PC-9 (cell line): Measurements from ENCODE around the gene GPR160. TPM values are rescaled to one million over a fixed set of nuclear protein-coding genes. Genes with fewer than 3 reads are reported as not detected.

Source experiments
- BruUV-seq: library from RNA; stranded (reverse); fragments of 400-500 nt; replicated peaks from 2 replicates; lab custom pipeline; 2021; lab: Mats Ljungman, UMichigan
- CTCF ChIA-PET: fragments of 300-600 bp; sonication (Branson Sonifier 250); formaldehyde crosslinking; loops from one replicate; lab custom pipeline; 2022; ENCODE audit warnings: antibody characterized with exemption; lab: Charles Lee
- POLR2A ChIA-PET: fragments of 300-600 bp; sonication (Branson Sonifier 250); formaldehyde crosslinking; loops from one replicate; lab custom pipeline; 2022; ENCODE audit warnings: antibody characterized with exemption; ENCODE audit not compliant: unreplicated experiment; lab: Charles Lee
- DNase-seq, 2 experiments: peaks; one replicate each; pipeline versions ENCODE4 v3.0.0 to v3.0.0-alpha.2; 2015 to 2022; ENCODE audit warnings: mixed read lengths in 1 of 2
- H2AFZ ChIP-seq: fragments of 200-600 bp; sonication (generic); 2 replicates; pipeline ENCODE4 v1.8.1; 2017; ENCODE audit warnings: antibody characterized with exemption
- H3F3A ChIP-seq: fragments of 200-600 bp; sonication (generic); 2 replicates; pipeline ENCODE4 v1.8.1; 2017; ENCODE audit warnings: antibody characterized with exemption, mild to moderate bottlenecking, low read depth; ENCODE audit not compliant: insufficient read depth
- H3K27ac ChIP-seq: fragments of 200-600 bp; sonication (generic); 2 replicates; pipeline ENCODE4 v1.6.1; 2016; ENCODE audit warnings: mixed run types
- H3K27me3 ChIP-seq: fragments of 200-600 bp; sonication (generic); 2 replicates; pipeline ENCODE4 v1.6.1; 2016; ENCODE audit warnings: low read depth, mixed run types; ENCODE audit not compliant: insufficient read depth
- H3K36me3 ChIP-seq: fragments of 200-600 bp; sonication (generic); 2 replicates; pipeline ENCODE4 v1.6.1; 2016; ENCODE audit warnings: low read depth, mixed run types
- H3K4me1 ChIP-seq: fragments of 200-600 bp; sonication (generic); replicated peaks from 2 replicates; pipeline ENCODE4 v1.6.1; 2016; ENCODE audit warnings: mixed run types; ENCODE audit not compliant: insufficient read depth
- H3K4me2 ChIP-seq: fragments of 200-600 bp; sonication (generic); 2 replicates; pipeline ENCODE4 v1.6.1; 2017; ENCODE audit warnings: mixed run types
- H3K4me3 ChIP-seq: fragments of 200-600 bp; sonication (generic); 2 replicates; pipeline ENCODE4 v1.6.1; 2016; ENCODE audit warnings: mixed run types
- H3K79me2 ChIP-seq: fragments of 200-600 bp; sonication (generic); 2 replicates; pipeline ENCODE4 v1.6.1; 2017; ENCODE audit warnings: low read depth, mixed run types
- H3K9me2 ChIP-seq: fragments of 200-600 bp; sonication (generic); 2 replicates; pipeline ENCODE4 v1.8.1; 2017; ENCODE audit warnings: mild to moderate bottlenecking; ENCODE audit not compliant: insufficient read depth
- H3K9me3 ChIP-seq: fragments of 200-600 bp; sonication (generic); 2 replicates; pipeline ENCODE4 v1.8.1; 2016; ENCODE audit warnings: low read depth; ENCODE audit not compliant: insufficient read depth
- H4K20me1 ChIP-seq: fragments of 200-600 bp; sonication (generic); 2 replicates; pipeline ENCODE4 v1.8.1; 2017; ENCODE audit not compliant: insufficient read depth
- CTCF ChIP-seq: fragments of 200-600 bp; sonication (generic); conservative IDR thresholded peaks from 2 replicates; pipeline ENCODE4 v1.6.1; 2017; ENCODE audit warnings: mixed run types, antibody characterized with exemption, mild to moderate bottlenecking, moderate library complexity
- EZH2 ChIP-seq: fragments of 200-600 bp; sonication (generic); IDR thresholded peaks from 2 replicates; pipeline ENCODE4 v1.8.0; 2017; ENCODE audit warnings: antibody characterized with exemption, low read depth
- intact Hi-C: fragments of 100-400 bp; cut with micrococcal nuclease; formaldehyde crosslinking; loops from one replicate; pipeline ENCODE4 v1.10.0; 2022; ENCODE audit not compliant: unreplicated experiment
- total RNA-seq: library from RNA; stranded (reverse); gene quantifications from 2 replicates; pipeline ENCODE4 v1.2.3, GENCODE V29; 2021

GPR160 gene
- total RNA-seq, 1 experiment from 2014 or later: 12.6 TPM

GRCh38 chr3:170003881-170004356 lies 33.9 kb upstream of the GPR160 start:
- CTCF ChIA-PET: no interaction called here
- H3K36me3 ChIP-seq: no peaks in the 10 kb centered on the region
- no peak overlapping the region for H3K27ac ChIP-seq
- no peaks in the 10 kb centered on the region for H3K27me3 ChIP-seq
- no peaks in the 10 kb centered on the region for H4K20me1 ChIP-seq
- no peak overlapping the region for H3K4me3 ChIP-seq
- H2AFZ ChIP-seq: no peak overlapping the region
- no peaks in the 10 kb centered on the region for H3K79me2 ChIP-seq
- DNase-seq: no peak
- no peaks in the 10 kb centered on the region for H3K9me3 ChIP-seq
- BruUV-seq: no TSS peak
- no peak overlapping the region for H3K4me2 ChIP-seq
- intact Hi-C loops: no loop called here
- 0 out of 2 replicates have a peak, but pooled peaks cover under 1% of the 10 kb centered on the region for H3K4me1 ChIP-seq
- H3F3A ChIP-seq: no peaks in the 10 kb centered on the region
- H3K9me2 ChIP-seq: no peaks in the 10 kb centered on the region
- TF ChIP-seq EZH2 (no peak), CTCF (no peak)
- POLR2A ChIA-PET: no interaction called here

- DNase-seq: no peak
- no peak for TF ChIP-seq EZH2
- Histone ChIP-seq H3K4me2 (no peak overlapping the region), H3K4me3 (no peak overlapping the region), H3K36me3 (no peaks in the 10 kb centered on the region), H3K27me3 (no peaks in the 10 kb centered on the region), H3K4me1 (no peaks in the 10 kb centered on the region), H3F3A (no peaks in the 10 kb centered on the region), H4K20me1 (no peaks in the 10 kb centered on the region), H2AFZ (peak overlapping the region; percentile 68), H3K79me2 (no peaks in the 10 kb centered on the region), H3K27ac (no peak overlapping the region), H3K9me3 (no peaks in the 10 kb centered on the region), H3K9me2 (no peaks in the 10 kb centered on the region)
- intact Hi-C loops: no loop called here
- POLR2A ChIA-PET: no interaction called here
- CTCF ChIA-PET: no interaction called here
- no TSS peak for BruUV-seq
These were observed 30.6 kb upstream of the GPR160 start for GRCh38 chr3:170007031-170007663.

GRCh38 chr3:170010498-170010897 lies 27.3 kb upstream of the GPR160 start:
- no peak for TF ChIP-seq EZH2
- no peak for TF ChIP-seq CTCF
- Histone ChIP-seq H3K27me3 (no peaks in the 10 kb centered on the region), H3K9me3 (no peaks in the 10 kb centered on the region), H3K4me3 (no peak overlapping the region), H3K9me2 (no peaks in the 10 kb centered on the region), H3K4me2 (no peak overlapping the region), H4K20me1 (no peaks in the 10 kb centered on the region), H3K27ac (no peak overlapping the region), H2AFZ (no peak overlapping the region), H3F3A (no peaks in the 10 kb centered on the region), H3K79me2 (no peaks in the 10 kb centered on the region), H3K4me1 (no peaks in the 10 kb centered on the region), H3K36me3 (no peaks in the 10 kb centered on the region)
- POLR2A ChIA-PET: no interaction called here
- BruUV-seq: no TSS peak
- no peak for DNase-seq
- CTCF ChIA-PET: no interaction called here
- intact Hi-C loops: no loop called here
